22Rv1 (cell line): ENCODE results near the gene OR6B2.

ENCODE experiments used
- ZFX ChIP-seq: fragments of 450-650 bp; IDR thresholded peaks from 2 replicates; pipeline ENCODE4 v1.6.1; 2017; ENCODE audit warnings: antibody characterized with exemption, borderline replicate concordance
- TF ChIP-seq, protein P1 (sequence below): fragments of 450-650 bp; IDR thresholded peaks from 2 replicates; pipeline ENCODE4 v1.5.1; 2017; ENCODE audit warnings: mild to moderate bottlenecking

DNA sequence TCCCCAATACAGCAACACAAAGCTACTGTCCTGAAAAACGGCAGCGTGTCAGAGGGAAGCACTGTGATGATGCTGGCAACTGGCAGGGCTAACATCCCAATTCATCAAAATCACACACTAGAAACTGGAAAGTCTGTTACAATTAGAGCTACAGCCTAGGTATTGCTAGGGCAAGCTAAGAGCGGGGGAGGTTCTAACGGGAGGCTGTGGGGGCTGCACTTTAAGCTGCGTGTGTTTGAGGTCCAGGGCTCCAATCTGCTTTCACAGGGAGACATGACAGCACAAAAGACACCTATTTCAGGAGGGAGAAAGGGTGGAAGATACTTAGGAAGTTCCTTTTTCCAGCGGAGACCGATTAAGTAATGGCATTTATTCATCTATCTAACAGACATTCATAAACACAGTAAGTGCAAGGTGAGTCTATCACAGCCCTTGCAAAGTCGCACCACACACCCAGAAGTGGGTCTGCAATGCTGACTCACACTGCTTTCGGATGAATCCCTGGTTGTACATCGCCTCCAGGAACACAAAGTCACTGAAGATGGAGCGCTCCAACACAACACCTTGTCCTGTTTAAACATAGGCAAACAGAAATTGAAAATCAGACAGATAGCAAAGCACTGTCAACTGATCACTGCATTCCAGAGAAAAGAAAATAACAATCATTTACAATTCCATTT, 12.0 kb downstream of the OR6B2 start:
- TF ChIP-seq, protein P1, sequence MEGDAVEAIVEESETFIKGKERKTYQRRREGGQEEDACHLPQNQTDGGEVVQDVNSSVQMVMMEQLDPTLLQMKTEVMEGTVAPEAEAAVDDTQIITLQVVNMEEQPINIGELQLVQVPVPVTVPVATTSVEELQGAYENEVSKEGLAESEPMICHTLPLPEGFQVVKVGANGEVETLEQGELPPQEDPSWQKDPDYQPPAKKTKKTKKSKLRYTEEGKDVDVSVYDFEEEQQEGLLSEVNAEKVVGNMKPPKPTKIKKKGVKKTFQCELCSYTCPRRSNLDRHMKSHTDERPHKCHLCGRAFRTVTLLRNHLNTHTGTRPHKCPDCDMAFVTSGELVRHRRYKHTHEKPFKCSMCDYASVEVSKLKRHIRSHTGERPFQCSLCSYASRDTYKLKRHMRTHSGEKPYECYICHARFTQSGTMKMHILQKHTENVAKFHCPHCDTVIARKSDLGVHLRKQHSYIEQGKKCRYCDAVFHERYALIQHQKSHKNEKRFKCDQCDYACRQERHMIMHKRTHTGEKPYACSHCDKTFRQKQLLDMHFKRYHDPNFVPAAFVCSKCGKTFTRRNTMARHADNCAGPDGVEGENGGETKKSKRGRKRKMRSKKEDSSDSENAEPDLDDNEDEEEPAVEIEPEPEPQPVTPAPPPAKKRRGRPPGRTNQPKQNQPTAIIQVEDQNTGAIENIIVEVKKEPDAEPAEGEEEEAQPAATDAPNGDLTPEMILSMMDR: no peak
- TF ChIP-seq ZFX: no peak
